Hepatocyte (in vitro differentiated cells): ENCODE results near the gene CFAP77. TPM values are rescaled to one million over a fixed set of nuclear protein-coding genes. Genes with fewer than 3 reads are reported as not detected.

Source experiments
- DNase-seq: peaks from one replicate; pipeline ENCODE4 v3.0.0-alpha.2; 2016; ENCODE audit warnings: low spot score
- H2AFZ ChIP-seq: fragments of 200-600 bp; sonication (generic); 2 replicates; pipeline ENCODE4 v1.6.0; 2016; ENCODE audit warnings: antibody characterized with exemption, mild to moderate bottlenecking
- H3K27ac ChIP-seq: fragments of 200-600 bp; sonication (generic); 2 replicates; pipeline ENCODE4 v1.5.1; 2016; ENCODE audit warnings: mild to moderate bottlenecking
- H3K27me3 ChIP-seq: fragments of 200-600 bp; sonication (generic); 2 replicates; pipeline ENCODE4 v1.6.1; 2016
- H3K36me3 ChIP-seq: fragments of 200-600 bp; sonication (generic); replicated peaks from 2 replicates; pipeline ENCODE4 v1.5.1; 2016; ENCODE audit warnings: low read depth; ENCODE audit not compliant: insufficient read depth
- H3K4me1 ChIP-seq: fragments of 200-600 bp; sonication (generic); 2 replicates; pipeline ENCODE4 v1.5.1; 2016; ENCODE audit warnings: mild to moderate bottlenecking, moderate library complexity; ENCODE audit not compliant: insufficient read depth
- H3K4me2 ChIP-seq: fragments of 200-600 bp; sonication (generic); 2 replicates; pipeline ENCODE4 v1.6.0; 2016
- H3K4me3 ChIP-seq: fragments of 200-600 bp; sonication (generic); 2 replicates; pipeline ENCODE4 v1.5.1; 2016; ENCODE audit warnings: mild to moderate bottlenecking
- H3K79me2 ChIP-seq: fragments of 200-600 bp; sonication (generic); 2 replicates; pipeline ENCODE4 v1.6.0; 2017; ENCODE audit warnings: mild to moderate bottlenecking
- H3K9me2 ChIP-seq: fragments of 200-600 bp; sonication (generic); replicated peaks from 2 replicates; pipeline ENCODE4 v1.6.0; 2017; ENCODE audit warnings: mild to moderate bottlenecking; ENCODE audit not compliant: insufficient read depth
- H3K9me3 ChIP-seq: fragments of 200-600 bp; sonication (generic); 2 replicates; pipeline ENCODE4 v1.5.1; 2016; ENCODE audit warnings: low read depth, mild to moderate bottlenecking
- H4K20me1 ChIP-seq: fragments of 200-600 bp; sonication (generic); 2 replicates; pipeline ENCODE4 v1.6.0; 2016; ENCODE audit warnings: mild to moderate bottlenecking; ENCODE audit not compliant: insufficient read depth, poor library complexity, severe bottlenecking
- CTCF ChIP-seq: fragments of 200-600 bp; sonication (generic); IDR thresholded peaks from 2 replicates; pipeline ENCODE4 v1.5.1; 2016; ENCODE audit warnings: antibody characterized with exemption, mild to moderate bottlenecking; ENCODE audit not compliant: poor library complexity
- EZH2 ChIP-seq: fragments of 200-600 bp; sonication (generic); IDR thresholded peaks from 2 replicates; pipeline ENCODE4 v1.6.1; 2016; ENCODE audit warnings: antibody characterized with exemption, mild to moderate bottlenecking, borderline replicate concordance
- EZH2phosphoT487 ChIP-seq: fragments of 200-600 bp; sonication (generic); IDR thresholded peaks from one replicate; pipeline ENCODE4 v1.6.1; 2018; ENCODE audit warnings: antibody characterized with exemption, mild to moderate bottlenecking, low read depth, moderate library complexity; ENCODE audit not compliant: unreplicated experiment, severe bottlenecking
- WGBS: methylation state at CpG from one replicate; pipeline ENCODE4 v1.1.6; 2016; ENCODE audit warnings: low lambda C conversion rate; ENCODE audit errors: missing lambda C conversion rate; 5-methylcytosine and 5-hydroxymethylcytosine counted together
- polyA plus RNA-seq: library from polyadenylated mRNA; unstranded; fragments of >200 nt; fragmentation: Nextera tagmentation; extraction: Ambion mirVana; gene quantifications from 2 replicates; pipeline ENCODE4 v1.2.1, GENCODE V29; 2016
- total RNA-seq: library from RNA; depleted of rRNA; stranded (reverse); fragments of >200 nt; gene quantifications from 2 replicates; pipeline ENCODE4 v1.2.3, GENCODE V29; 2014

CFAP77 gene
- total and polyA plus RNA-seq, 2 experiments from 2014 or later, result 0.70 to 1.2 TPM

- Histone ChIP-seq H3K79me2 (no peaks in the 10 kb centered on the region), H3K27me3 (no peaks in the 10 kb centered on the region), H3K9me3 (no peaks in the 10 kb centered on the region), H3K9me2 (no peaks in the 10 kb centered on the region), H3K4me2 (no peak overlapping the region), H3K4me3 (no peak overlapping the region), H3K4me1 (no peaks in the 10 kb centered on the region), H4K20me1 (no peaks in the 10 kb centered on the region), H2AFZ (no peak overlapping the region), H3K36me3 (no peaks in the 10 kb centered on the region), H3K27ac (no peak overlapping the region)
- DNase-seq, result no peak
- no peak for TF ChIP-seq CTCF
- no peak for TF ChIP-seq EZH2phosphoT487
- TF ChIP-seq EZH2, result no peak
- WGBS, result 86% methylated on average over 36 of the region's 36 CpGs
Observed at GRCh38 chr9:132457504-132458236, 47.7 kb downstream of the CFAP77 start.

GRCh38 chr9:132458432-132458831 is 48.4 kb downstream of the CFAP77 start:
- Histone ChIP-seq H3K27ac (no peak overlapping the region), H3K9me2 (no peaks in the 10 kb centered on the region), H3K4me1 (no peaks in the 10 kb centered on the region), H2AFZ (no peak overlapping the region), H3K9me3 (no peaks in the 10 kb centered on the region), H3K4me2 (no peak overlapping the region), H4K20me1 (no peaks in the 10 kb centered on the region), H3K4me3 (no peak overlapping the region), H3K27me3 (no peaks in the 10 kb centered on the region), H3K36me3 (no peaks in the 10 kb centered on the region), H3K79me2 (no peaks in the 10 kb centered on the region)
- 86% methylated on average over 8 of the region's 8 CpGs for WGBS
- TF ChIP-seq CTCF, result no peak
- no peak for TF ChIP-seq EZH2
- TF ChIP-seq EZH2phosphoT487, result no peak
- no peak for DNase-seq

GRCh38 chr9:132459661-132460060 is 49.6 kb downstream of the CFAP77 start:
- no peak overlapping the region for H3K27ac ChIP-seq
- no peaks in the 10 kb centered on the region for H3K79me2 ChIP-seq
- H3K27me3 ChIP-seq, result no peaks in the 10 kb centered on the region
- no peaks in the 10 kb centered on the region for H4K20me1 ChIP-seq
- H3K4me3 ChIP-seq, result no peak overlapping the region
- H3K36me3 ChIP-seq, result no peaks in the 10 kb centered on the region
- WGBS, result 97% methylated on average over 7 of the region's 7 CpGs
- DNase-seq, result no peak
- no peak overlapping the region for H3K4me2 ChIP-seq
- H3K9me2 ChIP-seq, result no peaks in the 10 kb centered on the region
- H3K4me1 ChIP-seq, result no peaks in the 10 kb centered on the region
- H3K9me3 ChIP-seq, result no peaks in the 10 kb centered on the region
- TF ChIP-seq CTCF (no peak), EZH2phosphoT487 (no peak), EZH2 (no peak)
- no peak overlapping the region for H2AFZ ChIP-seq

- 76% methylated on average over 2 of the region's 2 CpGs for WGBS
Observed at GRCh38 chr9:132460240-132460639, 50.2 kb downstream of the CFAP77 start.

More at GRCh38 chr9:132460240-132460639, 50.2 kb downstream of the CFAP77 start:
- no peak for TF ChIP-seq EZH2
- TF ChIP-seq CTCF, result no peak
- TF ChIP-seq EZH2phosphoT487, result no peak
- no peaks in the 10 kb centered on the region for H3K9me2 ChIP-seq
- H3K4me2 ChIP-seq, result no peak overlapping the region
- H3K27me3 ChIP-seq, result no peaks in the 10 kb centered on the region
- no peak overlapping the region for H3K27ac ChIP-seq
- H4K20me1 ChIP-seq, result no peaks in the 10 kb centered on the region
- no peak for DNase-seq
- no peaks in the 10 kb centered on the region for H3K4me1 ChIP-seq
- H2AFZ ChIP-seq, result no peak overlapping the region
- H3K4me3 ChIP-seq, result no peak overlapping the region
- no peaks in the 10 kb centered on the region for H3K36me3 ChIP-seq
- no peaks in the 10 kb centered on the region for H3K9me3 ChIP-seq
- H3K79me2 ChIP-seq, result no peaks in the 10 kb centered on the region
